Ramos (cell line): Measurements from ENCODE around the gene NDRG2.

Experiments used
- in situ Hi-C: fragments of 300-500 bp; cut with MboI; formaldehyde crosslinking; loops from one replicate; pipeline ENCODE4 v1.14.3; 2022; ENCODE audit warnings: low sequenced_read_pairs; ENCODE audit not compliant: unreplicated experiment

Gene NDRG2

DNA sequence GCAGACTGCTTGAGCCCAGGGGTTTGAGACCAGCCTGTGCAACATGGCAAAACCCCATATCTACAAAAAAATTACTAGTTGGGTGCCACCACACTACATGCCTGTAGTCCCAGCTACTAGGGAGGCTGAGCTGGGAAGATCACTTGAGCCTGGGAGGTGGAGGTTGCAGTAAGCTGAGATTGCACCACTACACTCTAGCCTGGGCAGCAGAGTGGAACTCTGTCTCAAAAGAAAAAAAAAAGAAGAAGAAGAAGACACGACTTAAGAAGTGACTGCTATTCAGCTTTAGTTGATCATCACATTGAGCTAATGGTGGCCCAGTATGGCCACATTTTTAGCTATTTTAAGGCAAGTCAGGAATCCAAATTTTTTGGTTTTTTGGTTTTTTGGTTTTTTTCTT lies 44.0 kb downstream of the NDRG2 start:
- in situ Hi-C loops, result no loop called here

DNA sequence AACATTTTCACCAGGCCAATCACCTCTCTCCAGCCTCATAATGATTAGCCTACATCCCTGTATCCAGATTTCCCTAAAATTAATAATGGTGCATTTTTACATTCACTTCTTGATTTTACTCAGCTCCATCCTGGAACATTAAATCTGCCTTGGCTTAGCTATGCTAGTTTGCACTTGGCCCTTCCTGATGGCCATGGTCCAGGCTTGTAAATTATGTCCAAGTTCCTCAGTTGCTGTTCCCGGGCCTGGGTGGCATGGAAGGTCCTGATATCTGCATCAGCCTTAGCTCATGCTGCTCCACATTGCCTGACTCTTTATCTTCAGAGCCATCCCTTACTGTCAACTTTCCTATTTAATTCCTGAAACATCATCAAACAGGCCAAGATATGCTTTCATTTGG lies 46.2 kb downstream of the NDRG2 start:
- in situ Hi-C loops, result no loop called here

DNA sequence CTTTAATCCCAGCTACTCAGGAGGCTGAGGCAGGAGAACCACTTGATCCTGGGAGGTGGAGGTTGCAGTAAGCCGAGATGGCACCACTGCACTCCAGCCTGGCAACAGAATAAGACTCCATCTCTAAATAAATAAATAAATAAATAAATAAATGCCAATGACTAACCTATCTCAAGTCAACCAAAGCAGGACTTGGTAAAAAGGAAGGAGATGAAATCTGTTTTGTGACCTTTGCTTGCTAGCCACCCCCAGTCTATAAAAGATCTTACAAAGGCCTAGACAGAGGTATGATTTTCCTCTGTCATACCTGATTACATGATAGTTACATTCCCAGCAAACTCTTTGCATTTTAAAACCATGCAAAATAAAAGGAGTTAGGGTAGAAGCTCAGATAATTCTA lies 48.6 kb downstream of the NDRG2 start:
- in situ Hi-C loops, result no loop called here

DNA sequence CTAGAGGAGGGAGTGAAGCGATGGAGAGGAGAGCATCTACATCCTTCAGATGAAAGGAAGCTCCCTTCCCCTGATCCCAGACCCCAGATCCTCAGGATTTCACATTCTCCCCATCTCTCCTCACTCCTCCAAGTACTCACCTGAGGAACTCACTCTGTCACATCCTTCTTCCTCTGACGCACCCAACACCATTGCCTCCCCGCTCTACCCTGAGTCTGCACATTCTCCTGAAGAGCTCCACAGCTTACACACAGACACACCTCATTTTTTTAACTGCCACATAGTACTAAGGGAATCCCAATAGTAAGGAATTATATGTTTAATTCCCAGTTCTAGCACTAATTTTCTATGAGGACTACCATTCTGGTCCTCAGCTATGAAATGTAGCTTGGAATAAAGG lies 51.4 kb downstream of the NDRG2 start:
- in situ Hi-C loops, result no loop called here

DNA sequence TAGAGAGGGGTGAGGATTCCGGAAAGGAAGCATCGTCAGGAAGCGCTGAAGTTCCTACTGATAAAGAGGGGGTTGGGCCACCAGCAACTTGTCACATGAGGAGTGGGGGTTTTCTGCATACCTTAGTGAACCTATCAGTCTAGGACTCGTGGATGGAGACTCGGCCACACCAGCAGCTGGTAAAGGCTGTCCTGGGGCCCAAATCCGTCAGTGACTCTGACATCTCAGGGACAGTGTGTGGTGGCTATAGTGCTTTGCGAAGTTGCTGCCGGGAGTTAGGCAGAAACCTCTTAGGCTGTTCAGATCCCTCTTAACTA lies 53.2 kb downstream of the NDRG2 start:
- in situ Hi-C loops, result no loop called here

DNA sequence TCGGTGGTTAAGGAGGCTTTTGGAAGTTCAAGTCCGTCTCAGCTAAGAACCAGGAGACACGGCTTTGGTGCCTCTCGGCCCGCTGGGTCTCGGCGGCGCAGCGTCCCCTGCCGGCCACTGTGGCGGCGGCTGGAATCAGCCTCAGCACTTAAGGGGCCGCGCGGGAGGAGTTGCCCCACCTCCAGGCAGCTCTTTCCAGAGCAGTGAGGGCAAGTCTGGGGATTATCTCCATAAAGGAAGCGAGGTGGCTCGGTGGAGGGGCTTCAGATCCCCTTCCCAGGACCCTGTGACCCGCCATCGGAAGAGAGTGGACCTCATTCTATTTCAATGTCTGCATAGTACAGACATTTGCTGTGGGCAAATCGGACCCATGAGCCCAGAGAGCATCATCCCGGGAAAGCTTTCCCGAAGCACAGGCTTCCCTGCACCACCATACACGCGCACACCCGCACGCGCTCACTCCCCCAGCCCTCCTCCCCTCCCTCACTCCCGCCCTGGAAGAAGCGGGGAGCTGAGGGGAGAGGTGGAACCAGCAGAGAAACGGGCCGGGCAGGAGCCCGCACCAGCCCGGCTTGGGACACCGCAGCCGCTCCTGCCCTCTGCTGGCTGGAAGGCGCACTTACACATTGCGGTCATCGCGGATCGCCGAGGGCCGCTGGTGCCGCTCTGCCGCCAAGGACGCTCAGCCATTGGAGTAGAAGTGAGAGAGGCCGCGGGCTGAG lies 53.7 kb downstream of the NDRG2 start:
- in situ Hi-C loops, result no loop called here

DNA sequence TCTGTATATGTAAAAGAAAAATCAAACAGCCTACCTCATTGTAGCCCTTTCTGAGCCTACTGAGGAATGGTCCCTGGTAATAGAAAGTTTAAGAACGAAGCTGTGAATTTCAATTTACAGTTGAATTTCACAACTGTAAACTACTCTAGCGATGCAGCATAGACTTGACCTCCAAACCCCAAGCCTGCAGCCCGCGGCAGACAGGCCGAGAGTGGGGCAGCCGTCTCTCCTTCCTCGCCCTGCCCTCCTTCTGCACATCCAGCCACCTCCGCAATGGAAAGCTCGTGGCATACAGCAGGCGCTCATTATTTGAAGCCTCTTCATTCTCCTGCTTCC lies 54.2 kb downstream of the NDRG2 start:
- in situ Hi-C loops, result no loop called here

DNA sequence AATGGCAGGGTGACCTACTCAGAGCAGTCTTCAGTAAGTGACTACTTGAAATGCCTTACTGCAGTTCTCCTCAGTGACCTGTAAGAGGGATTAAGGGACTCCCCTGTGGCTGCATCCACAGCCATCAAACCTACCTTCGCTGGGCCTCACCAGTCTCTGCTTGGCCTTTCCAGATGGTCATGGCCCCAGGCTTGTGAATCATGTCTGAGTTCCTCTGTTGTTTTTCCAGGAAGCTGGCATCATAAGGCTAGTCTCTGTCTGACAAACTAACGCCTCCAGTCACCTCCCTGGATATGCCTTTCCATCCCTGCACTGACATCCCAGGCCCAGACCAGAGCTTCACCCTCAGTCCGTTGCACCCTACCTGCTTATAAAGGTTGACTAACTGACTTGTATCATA lies 55.5 kb downstream of the NDRG2 start:
- in situ Hi-C loops, result loop anchor here (5.0 kb wide), 1 partner anchor 112 kb away; no protein-coding TSS in a partner anchor
